GM10266 (cell line): ENCODE data around the gene CTBP1.
A peak's percentile ranks its signal among the peaks of the same experiment; 100 is the strongest.

Experiments used
- DNase-seq: peaks from one replicate; pipeline ENCODE4 v3.0.0; 2012; ENCODE audit errors: extremely low spot score
- TF ChIP-seq, protein P1 (sequence below): IDR thresholded peaks from 2 replicates; pipeline ENCODE4 v1.5.1; 2012; ENCODE audit warnings: mild to moderate bottlenecking, low read depth; ENCODE audit not compliant: control insufficient read depth, insufficient read depth; ENCODE audit errors: missing control alignments

CTBP1 gene

DNA sequence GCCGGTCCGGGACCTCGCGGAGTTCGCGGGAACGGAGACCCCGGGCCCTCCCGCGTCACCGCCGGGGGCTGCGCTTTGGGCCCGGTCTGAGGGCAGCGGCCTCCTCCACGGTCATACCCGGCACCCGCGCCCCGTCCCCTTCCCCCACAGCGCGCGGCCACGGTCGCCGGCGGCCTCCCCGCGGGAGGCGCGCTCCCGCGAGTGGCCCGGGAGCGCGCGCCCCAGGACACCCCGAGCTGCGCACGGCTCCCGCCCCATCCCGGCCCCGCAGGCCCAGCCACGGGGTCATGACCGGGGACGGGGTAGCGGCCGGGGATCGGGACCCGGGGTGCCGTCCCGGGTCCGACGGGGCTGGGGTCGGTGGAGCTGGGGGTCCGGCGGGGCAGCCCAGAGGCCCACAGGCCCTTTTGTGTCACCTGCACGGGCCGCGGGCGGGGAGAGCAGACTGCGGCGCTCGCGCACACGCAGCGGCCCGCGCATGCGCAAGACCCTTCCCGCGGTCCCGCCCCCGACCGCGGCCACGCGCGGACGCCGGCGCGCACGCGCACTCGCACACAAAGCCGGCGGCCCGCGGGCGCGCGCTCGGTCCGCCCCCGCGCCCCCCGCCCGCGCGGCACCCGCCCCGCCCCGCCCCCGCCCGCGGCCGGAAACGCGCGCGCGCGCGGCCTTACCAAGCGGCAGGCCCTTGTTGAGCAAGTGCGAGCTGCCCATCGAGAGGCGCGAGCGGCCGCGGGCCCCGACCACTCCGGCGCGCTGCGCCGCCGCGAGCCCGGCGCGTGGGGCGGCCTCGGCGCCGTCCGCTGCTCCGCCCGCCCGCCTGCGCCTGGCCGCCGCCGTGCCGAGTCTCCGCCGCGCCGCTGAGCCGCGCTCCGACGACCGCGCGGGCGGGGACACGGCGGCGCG, at the start of gene CTBP1:
Gene CTBP1, minus strand, starts transcription at position 886 of the 903 bp plus-strand sequence. CDS start 7,799 bp downstream, outside the sequence.
- DNase-seq: peak; percentile 100
- TF ChIP-seq, protein P1, sequence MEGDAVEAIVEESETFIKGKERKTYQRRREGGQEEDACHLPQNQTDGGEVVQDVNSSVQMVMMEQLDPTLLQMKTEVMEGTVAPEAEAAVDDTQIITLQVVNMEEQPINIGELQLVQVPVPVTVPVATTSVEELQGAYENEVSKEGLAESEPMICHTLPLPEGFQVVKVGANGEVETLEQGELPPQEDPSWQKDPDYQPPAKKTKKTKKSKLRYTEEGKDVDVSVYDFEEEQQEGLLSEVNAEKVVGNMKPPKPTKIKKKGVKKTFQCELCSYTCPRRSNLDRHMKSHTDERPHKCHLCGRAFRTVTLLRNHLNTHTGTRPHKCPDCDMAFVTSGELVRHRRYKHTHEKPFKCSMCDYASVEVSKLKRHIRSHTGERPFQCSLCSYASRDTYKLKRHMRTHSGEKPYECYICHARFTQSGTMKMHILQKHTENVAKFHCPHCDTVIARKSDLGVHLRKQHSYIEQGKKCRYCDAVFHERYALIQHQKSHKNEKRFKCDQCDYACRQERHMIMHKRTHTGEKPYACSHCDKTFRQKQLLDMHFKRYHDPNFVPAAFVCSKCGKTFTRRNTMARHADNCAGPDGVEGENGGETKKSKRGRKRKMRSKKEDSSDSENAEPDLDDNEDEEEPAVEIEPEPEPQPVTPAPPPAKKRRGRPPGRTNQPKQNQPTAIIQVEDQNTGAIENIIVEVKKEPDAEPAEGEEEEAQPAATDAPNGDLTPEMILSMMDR: no peak

- DNase-seq: no peak
Measured at GRCh38 chr4:1298461-1298860, 49.5 kb upstream of the CTBP1 start.

GRCh38 chr4:1297456-1298325, 48.8 kb upstream of the CTBP1 start:
- TF ChIP-seq, protein P1: no peak
- no peak for DNase-seq

More at GRCh38 chr4:1298461-1298860, 49.5 kb upstream of the CTBP1 start:
- TF ChIP-seq, protein P1: no peak

- TF ChIP-seq, protein P1: no peak
Measured at GRCh38 chr4:1297023-1297395, 48.1 kb upstream of the CTBP1 start.

GRCh38 chr4:1296324-1297022, 47.5 kb upstream of the CTBP1 start:
- TF ChIP-seq, protein P1: no peak
- DNase-seq: peak; percentile 13

More at GRCh38 chr4:1297023-1297395, 48.1 kb upstream of the CTBP1 start:
- DNase-seq: no peak

DNA sequence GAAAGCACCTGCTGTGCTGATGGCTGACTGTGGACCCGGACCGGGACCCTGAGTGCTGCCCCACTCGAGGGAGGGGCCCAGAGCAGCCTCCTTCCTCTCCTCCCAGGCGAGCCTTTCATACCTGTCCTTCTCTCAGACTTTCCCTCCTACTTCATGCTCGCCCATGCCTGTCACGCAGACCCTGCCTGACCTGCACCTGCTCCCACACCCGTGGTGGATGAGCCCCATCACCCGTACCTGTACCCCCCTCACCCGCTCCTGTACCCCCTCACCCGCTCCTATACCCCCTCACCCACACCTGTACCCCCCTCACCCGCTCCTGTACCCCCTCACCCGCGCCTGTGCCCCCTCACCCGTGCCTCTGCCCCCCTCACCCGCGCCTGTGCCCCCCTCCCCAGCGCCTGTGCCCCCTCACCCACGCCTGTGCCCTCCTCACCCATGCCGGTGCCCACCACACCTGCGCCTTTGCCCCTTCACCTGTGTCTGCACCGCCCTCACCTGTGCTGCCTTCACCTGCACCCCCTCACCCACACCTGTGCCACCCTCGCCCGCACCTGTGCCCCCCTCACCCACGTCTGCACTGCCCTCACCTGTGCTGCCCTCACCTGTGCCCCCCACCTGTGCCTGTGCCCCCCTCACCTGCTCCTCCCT, 46.6 kb upstream of the CTBP1 start:
- TF ChIP-seq, protein P1: no peak
- DNase-seq: peak; percentile 40
